Spinal cord (tissue), 10 donors: Measurements from ENCODE around the gene MAPKAPK2. TPM values are rescaled to one million over a fixed set of nuclear protein-coding genes. Genes with fewer than 3 reads are reported as not detected.
A peak's percentile ranks its signal among the peaks of the same experiment; 100 is the strongest.

ENCODE experiments used
- DNase-seq, 6 donors: peaks; one replicate each; pipeline versions ENCODE4 v3.0.0 to v3.0.0-alpha.2; 2013 to 2015; ENCODE audit warnings: low spot score in 6 of 6, low read depth in 4 of 6
- H3K27ac ChIP-seq: one replicate; pipeline ENCODE4 v1.5.1; 2013; ENCODE audit warnings: low read depth, low read length, control low read depth
- H3K27me3 ChIP-seq: one replicate; pipeline ENCODE4 v1.6.1; 2013; ENCODE audit warnings: low read length; ENCODE audit not compliant: control insufficient read depth, insufficient read depth
- H3K36me3 ChIP-seq: one replicate; pipeline ENCODE4 v1.6.1; 2013; ENCODE audit warnings: low read length; ENCODE audit not compliant: control insufficient read depth, insufficient read depth
- H3K4me1 ChIP-seq: one replicate; pipeline ENCODE4 v1.6.1; 2013; ENCODE audit warnings: low read length; ENCODE audit not compliant: control insufficient read depth, insufficient read depth
- H3K4me3 ChIP-seq: one replicate; pipeline ENCODE4 v1.5.1; 2013; ENCODE audit warnings: low read depth, low read length, control low read depth
- H3K9me3 ChIP-seq: one replicate; pipeline ENCODE4 v1.6.1; 2013; ENCODE audit warnings: low read length; ENCODE audit not compliant: control insufficient read depth, insufficient read depth
- WGBS: methylation state at CpG from one replicate; pipeline ENCODE4 v1.1.5; 2013; ENCODE audit warnings: missing lambda C conversion rate; ENCODE audit not compliant: insufficient coverage; 5-methylcytosine and 5-hydroxymethylcytosine counted together
- polyA plus RNA-seq, 2 donors: library from polyadenylated mRNA; unstranded; fragments of 120-200 nt; gene quantifications; one replicate each; pipeline ENCODE4 v1.2.1, GENCODE V29; 2013; ENCODE audit not compliant: insufficient read length in 2 of 2
- total RNA-seq, 2 donors: library from RNA; depleted of rRNA in 1 of 2; stranded (reverse); fragments of 120-200 nt in 1 of 2; fragments of >200 nt in 1 of 2; gene quantifications; one replicate each; pipeline versions ENCODE4 v1.2.3 to v1.2.4, GENCODE V29; 2013 to 2014
- donor health status: healthy.

Gene MAPKAPK2
- total and polyA plus RNA-seq, 4 donors: 17.3 to 42.7 (median 35.4) TPM

DNA sequence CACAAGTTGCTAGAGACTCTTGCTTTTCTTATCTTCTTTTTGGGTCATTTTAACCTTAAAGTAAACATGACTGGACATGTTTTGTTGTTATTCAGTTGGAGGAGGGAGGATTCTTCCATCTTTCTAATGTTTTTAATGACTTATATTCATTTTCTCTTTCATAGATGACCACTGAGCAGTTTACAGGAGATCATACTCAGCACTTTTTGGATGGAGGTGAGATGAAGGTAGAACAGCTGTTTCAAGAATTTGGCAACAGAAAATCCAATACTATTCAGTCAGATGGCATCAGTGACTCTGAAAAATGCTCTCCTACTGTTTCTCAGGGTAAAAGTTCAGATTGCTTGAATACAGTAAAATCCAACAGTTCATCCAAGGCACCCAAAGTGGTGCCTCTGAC is 37.5 kb upstream of the MAPKAPK2 start:
- H3K36me3 ChIP-seq: peaks cover 6% of the 10 kb centered on the region
- no peak for DNase-seq
- H3K27me3 ChIP-seq: no peaks in the 10 kb centered on the region
- H3K27ac ChIP-seq: no peak overlapping the region
- H3K4me1 ChIP-seq: no peaks in the 10 kb centered on the region
- H3K4me3 ChIP-seq: no peak overlapping the region
- no peaks in the 10 kb centered on the region for H3K9me3 ChIP-seq

DNA sequence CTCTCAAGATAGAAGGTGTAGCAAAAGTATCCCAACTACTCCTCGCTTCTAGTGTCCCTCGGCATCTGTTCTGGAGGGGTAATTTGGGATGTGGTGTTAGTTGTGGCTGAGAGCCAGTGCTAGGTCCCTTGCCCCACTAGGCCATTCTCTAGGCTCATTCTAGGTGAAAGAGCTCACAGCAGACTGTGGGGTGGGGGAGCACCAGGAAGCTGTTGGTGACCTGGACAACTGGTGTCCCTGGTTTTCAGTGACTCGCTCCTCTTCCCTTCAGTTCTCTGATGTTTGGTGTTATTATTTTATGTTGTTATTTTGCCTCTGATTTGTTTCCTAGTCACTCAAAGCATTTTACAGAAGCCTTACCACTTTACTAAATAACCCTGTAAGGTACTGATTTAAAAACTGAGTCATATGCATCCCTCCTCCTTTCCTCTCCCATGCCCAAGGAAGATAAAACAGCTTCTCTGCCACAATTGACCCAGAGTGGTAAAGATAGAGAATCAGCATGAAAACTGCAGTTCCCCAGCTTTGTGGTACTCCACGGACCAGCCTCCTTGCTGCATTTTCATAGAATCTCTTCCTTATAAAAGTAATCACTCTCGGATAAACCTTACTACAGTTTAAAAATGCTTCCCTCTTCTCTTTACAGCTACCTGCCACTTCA is 35.3 kb upstream of the MAPKAPK2 start:
- no peaks in the 10 kb centered on the region for H3K9me3 ChIP-seq
- no peak overlapping the region for H3K27ac ChIP-seq
- H3K36me3 ChIP-seq: peaks cover 9% of the 10 kb centered on the region
- H3K27me3 ChIP-seq: no peaks in the 10 kb centered on the region
- 85% methylated on average over 2 of the region's 5 CpGs for WGBS
- DNase-seq: no peak
- H3K4me1 ChIP-seq: peaks cover 4% of the 10 kb centered on the region
- no peak overlapping the region for H3K4me3 ChIP-seq

DNA sequence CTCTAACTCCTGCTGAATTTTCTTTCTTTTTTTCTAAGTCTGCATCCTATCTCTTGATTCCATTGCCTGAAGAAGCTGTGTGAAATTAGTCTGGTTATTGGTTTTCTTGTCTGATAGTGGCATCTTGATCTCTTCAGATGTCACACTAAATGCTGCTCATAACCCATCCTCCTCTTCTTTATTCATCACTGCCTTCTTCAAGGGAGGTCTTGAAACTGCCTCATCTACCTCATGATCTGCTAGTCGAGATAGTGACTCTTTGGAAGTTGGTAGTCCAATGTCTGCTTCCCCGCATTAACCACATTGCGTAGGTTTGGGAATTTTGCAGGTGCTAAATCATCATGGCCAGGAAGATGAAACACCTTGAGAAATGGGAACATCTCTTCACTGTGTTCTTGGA is 33.7 kb upstream of the MAPKAPK2 start:
- no peaks in the 10 kb centered on the region for H3K9me3 ChIP-seq
- H3K36me3 ChIP-seq: peaks cover 9% of the 10 kb centered on the region
- no peak overlapping the region for H3K27ac ChIP-seq
- H3K4me1 ChIP-seq: peaks cover 10% of the 10 kb centered on the region
- WGBS: 100% methylated on average over 3 of the region's 3 CpGs
- DNase-seq: no peak
- H3K27me3 ChIP-seq: no peaks in the 10 kb centered on the region
- H3K4me3 ChIP-seq: no peak overlapping the region

DNA sequence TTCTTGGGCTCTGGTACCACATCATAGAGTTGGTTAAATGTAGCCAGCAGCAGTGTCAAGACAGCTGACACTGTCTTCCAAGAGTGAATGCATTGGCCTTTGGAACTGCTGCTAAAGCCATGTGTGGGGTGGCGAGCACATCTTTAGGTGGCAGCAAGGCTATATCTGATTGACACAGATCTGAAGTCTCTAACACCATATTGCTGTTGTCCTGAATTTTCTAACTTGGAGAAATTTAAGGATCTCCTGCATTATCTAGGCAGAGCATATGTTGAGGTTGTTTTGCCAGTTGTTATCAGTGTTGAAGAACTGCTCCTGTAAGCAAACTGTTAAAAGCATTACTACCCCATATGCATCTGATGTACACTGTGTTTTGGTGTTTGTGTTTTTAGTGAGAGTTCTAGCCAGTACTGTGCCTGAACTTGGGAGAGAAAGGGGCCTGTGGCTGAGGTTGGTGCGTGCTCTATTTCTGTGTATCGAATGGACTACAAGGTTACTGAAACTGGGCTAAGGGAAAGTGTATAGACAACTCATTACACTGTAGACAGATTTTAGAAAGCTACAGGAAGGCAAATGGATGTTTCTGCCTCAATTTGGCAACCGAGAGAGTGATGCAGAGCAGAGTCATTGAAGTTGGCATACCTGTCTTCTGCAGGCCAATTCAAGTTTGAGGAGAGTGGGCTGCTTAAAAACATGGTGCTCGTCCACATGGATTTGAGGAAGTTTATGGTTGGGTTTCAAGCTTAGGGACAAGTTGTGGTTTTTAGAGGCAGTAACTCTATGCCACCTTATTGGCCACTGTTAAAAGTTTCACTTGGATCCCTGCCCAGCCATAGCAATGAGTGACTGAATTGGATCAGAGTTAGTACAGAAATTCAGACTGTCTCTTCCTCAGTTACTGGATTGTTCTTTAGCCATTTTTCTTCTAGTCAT is 32.5 kb upstream of the MAPKAPK2 start:
- Histone ChIP-seq H3K36me3 (peaks cover 9% of the 10 kb centered on the region), H3K9me3 (no peaks in the 10 kb centered on the region), H3K27me3 (no peaks in the 10 kb centered on the region), H3K4me1 (peaks cover 10% of the 10 kb centered on the region), H3K27ac (no peak overlapping the region), H3K4me3 (no peak overlapping the region)
- peak in 2 of 6 donors; percentile 24 to 36 for DNase-seq
- 93% methylated on average over 4 of the region's 5 CpGs for WGBS

DNA sequence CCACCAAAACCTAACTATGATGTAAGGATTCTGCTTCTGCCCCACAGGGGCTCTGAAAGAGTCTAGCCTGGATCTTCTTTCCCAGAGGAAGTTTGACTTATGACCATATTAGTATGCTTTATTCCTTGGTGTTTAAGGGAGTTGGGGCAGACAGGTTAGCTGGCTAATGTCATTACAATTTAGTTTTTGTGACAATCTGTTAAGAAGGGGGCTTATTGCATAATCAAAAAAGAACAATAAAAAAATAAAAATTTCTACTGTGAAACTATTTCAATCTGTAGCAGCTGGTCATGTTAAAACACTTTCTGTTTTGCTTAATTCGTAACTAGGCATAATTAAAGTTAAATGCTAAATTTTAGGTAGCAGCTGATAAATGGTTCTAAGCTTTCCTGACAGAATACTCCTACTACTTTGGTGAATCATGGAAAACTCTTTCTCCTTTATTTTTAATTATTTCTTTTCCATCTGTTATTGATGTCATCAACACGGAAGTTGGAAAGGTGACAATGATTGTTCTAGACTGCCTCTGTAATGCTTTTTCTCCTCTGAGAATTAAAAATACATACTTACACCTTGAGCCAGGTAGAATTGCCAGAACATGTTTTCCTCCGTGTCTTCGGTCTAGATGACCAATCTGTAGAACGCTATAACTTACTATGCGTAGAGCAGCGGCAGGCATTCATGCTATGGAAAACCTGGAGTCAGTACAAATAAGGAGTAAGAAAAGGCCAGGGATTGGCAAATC is 30.8 kb upstream of the MAPKAPK2 start:
- 84% methylated on average over 5 of the region's 7 CpGs for WGBS
- Histone ChIP-seq H3K27ac (no peak overlapping the region), H3K36me3 (peaks cover 3% of the 10 kb centered on the region), H3K4me3 (no peak overlapping the region), H3K4me1 (peaks cover 19% of the 10 kb centered on the region), H3K9me3 (no peaks in the 10 kb centered on the region), H3K27me3 (peaks cover 8% of the 10 kb centered on the region)
- DNase-seq: no peak

DNA sequence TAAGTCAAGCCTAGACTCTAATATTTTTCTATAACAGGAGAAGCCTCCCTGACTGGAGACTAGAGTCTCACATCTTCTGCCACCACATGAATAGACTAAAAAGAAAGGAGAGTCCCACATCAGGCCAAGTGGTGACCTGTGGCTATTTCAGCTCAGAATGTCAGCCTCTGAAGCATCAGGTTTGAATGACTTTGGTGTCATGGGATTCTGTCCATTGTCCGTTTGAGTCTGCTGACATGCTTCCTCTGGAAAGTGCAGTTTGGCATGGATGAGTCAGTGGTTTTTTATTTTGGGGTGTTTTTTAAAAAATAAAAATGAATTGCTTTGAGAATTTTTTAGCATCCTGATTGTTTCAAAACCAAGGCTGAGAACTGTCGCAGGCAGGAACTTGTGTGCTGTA is 29.9 kb upstream of the MAPKAPK2 start:
- H3K9me3 ChIP-seq: no peaks in the 10 kb centered on the region
- peaks cover 27% of the 10 kb centered on the region for H3K4me1 ChIP-seq
- no peak overlapping the region for H3K27ac ChIP-seq
- H3K27me3 ChIP-seq: peaks cover 8% of the 10 kb centered on the region
- no peak for DNase-seq
- no peak overlapping the region for H3K4me3 ChIP-seq
- WGBS: 67% methylated on average over 2 of the region's 2 CpGs
- peaks cover 3% of the 10 kb centered on the region for H3K36me3 ChIP-seq

DNA sequence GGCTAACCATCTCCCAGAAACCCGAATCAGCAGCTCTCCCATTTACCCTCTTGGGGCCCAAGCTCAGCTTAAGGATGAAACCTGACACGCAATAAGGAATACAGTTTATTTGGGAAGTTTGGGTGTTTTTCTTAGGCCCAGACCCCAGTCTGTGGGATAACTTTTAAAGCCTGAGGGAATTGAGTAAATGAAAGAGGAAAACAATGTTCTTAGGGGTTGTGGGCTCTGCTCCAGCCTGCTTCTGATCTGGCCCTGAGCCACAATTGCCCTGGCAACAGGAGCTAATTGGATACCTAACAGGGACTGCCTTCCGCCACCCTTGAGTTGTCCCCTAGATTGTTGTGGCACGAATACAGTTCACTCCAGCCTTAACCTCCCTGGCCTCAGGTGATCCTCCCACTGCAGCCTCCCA is 29.2 kb upstream of the MAPKAPK2 start:
- WGBS: 41% methylated on average over 3 of the region's 4 CpGs
- peak in 2 of 6 donors; percentile 63 to 68 for DNase-seq
- H3K27ac ChIP-seq: no peak overlapping the region
- H3K36me3 ChIP-seq: peaks cover 3% of the 10 kb centered on the region
- no peaks in the 10 kb centered on the region for H3K9me3 ChIP-seq
- no peak overlapping the region for H3K4me3 ChIP-seq
- peaks cover 8% of the 10 kb centered on the region for H3K27me3 ChIP-seq
- peaks cover 27% of the 10 kb centered on the region for H3K4me1 ChIP-seq

DNA sequence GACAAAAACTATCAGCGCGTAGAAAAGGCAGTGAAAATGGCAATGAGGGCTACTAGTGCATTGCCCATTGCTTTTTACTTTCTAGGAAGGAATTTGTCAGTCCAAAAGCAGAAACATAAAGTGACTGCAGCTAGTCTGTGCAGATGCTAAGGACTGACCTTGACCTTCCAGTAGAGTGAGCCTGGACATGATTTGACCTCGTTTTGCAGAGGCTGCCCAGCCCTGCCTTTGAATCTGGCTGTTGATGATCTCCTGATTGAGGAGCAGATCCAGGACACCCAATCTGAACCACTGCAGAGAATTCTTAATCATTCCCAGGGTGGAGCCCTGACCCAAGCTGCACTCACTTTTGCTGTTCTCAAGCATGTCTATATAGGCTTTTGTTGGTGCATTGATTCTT is 27.8 kb upstream of the MAPKAPK2 start:
- H3K27ac ChIP-seq: no peak overlapping the region
- H3K4me3 ChIP-seq: no peak overlapping the region
- peaks cover 27% of the 10 kb centered on the region for H3K4me1 ChIP-seq
- WGBS: 92% methylated on average over 3 of the region's 3 CpGs
- no peak for DNase-seq
- no peaks in the 10 kb centered on the region for H3K9me3 ChIP-seq
- H3K27me3 ChIP-seq: peaks cover 9% of the 10 kb centered on the region
- H3K36me3 ChIP-seq: peaks cover 3% of the 10 kb centered on the region

DNA sequence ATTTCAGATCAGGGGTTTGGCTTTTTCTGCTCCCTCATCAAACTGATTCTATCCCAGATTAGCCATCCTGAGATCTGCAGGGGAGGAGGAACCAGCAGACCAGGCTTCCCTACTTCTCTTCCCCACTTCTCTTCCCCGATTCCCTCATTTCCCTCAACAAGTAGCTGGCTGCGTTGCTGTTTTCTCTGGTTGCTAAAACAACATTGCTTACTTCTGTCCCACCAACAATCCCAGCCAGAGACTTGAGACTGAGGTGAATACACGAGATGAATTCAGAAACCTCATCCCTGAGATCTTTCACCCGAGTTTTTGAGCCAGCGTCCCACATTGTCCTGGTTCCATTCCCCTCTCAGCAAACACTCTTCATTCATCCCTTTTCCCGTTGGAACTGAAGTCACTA is 27.0 kb upstream of the MAPKAPK2 start:
- peaks cover 27% of the 10 kb centered on the region for H3K4me1 ChIP-seq
- WGBS: 68% methylated on average over 5 of the region's 6 CpGs
- no peak overlapping the region for H3K4me3 ChIP-seq
- H3K36me3 ChIP-seq: peaks cover 3% of the 10 kb centered on the region
- DNase-seq: no peak
- no peaks in the 10 kb centered on the region for H3K9me3 ChIP-seq
- H3K27me3 ChIP-seq: peaks cover 17% of the 10 kb centered on the region
- H3K27ac ChIP-seq: no peak overlapping the region
